HG02981 (cell line): Measurements from ENCODE around the gene MAN2B2.

Experiments used
- ATAC-seq: cut with Tn5 transposase; IDR thresholded peaks from one replicate; pipeline ENCODE4 v1.9.1; 2021; ENCODE audit warnings: mild to moderate bottlenecking, moderate library complexity; ENCODE audit not compliant: unreplicated experiment

The MAN2B2 gene

DNA sequence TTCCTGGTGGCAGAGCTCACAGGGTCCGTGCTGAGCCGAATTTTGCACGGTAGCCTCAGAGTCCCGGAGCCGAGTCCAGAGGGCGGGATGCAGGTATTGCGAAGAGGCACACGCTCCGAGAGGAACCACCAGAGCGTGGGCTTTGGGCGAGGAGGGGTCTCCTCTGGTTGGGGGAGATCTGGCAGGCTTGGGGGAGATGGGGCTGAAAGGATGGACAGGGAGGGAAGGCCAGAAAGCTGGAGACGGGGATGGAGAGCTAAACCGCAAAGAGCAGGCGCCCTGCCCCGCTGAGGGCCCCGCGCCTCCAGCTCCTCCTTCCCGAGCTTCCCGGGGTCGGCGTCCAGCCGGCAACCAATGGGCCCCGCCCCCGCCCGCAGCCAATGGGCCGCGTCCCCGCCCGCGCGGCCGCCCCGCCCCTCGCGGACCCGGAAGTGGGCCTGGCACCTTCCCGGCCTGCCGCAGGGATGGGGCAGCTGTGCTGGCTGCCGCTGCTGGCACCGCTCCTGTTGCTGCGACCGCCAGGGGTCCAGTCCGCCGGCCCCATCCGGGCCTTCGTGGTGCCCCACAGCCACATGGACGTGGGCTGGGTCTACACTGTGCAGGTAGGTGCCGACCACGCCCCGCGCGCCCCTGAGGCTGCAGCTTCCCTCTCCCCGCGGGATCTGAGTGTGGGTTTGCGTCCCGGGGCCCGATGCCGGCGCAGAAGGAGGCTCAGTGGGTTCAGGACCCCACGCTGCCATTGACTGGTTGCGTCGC lies at the start of gene MAN2B2:
TSS of gene MAN2B2 (plus strand) at position 443 of the 756 bp plus-strand sequence. CDS start at position 465, 22 bp downstream.
- ATAC-seq, result peak; percentile 89

DNA sequence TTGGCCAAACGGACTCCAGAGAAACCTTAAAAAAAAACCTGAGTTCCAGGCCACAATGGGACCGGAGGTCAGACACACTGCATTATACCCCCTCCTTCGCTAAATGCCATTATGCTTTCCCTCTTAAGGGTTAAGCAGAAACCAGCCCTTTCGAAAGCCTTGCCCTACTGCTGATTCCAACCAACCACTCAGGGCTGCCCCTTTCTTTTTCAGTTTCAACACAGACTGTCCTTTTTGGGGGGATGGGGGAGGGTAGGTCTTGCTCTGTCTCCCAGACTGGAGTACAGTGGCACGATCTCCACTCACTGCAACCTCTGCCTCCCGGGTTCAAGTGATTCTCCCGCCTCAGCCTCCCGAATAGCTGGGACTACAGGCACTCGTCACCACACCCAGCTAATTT lies 49.5 kb upstream of the MAN2B2 start:
- no peak for ATAC-seq

DNA sequence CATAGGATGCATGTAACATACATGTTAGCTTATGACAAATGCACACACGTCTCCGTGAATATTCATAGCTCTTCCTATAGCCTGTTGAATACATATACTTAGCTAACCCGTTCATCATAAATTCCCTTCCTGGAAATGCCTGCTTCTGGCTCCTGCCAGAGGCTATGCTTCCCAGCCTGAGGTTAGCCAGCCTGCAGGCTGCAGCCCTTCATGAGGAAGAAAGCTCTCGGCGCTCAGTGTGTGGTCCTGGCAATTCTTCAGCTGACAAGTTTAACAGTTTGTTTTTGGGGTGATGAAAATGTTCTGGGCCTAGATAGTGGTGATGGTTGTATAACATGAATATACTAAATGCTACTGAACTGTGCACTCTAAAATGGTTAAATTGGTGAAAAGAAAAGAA lies 48.8 kb upstream of the MAN2B2 start:
- ATAC-seq, result no peak

DNA sequence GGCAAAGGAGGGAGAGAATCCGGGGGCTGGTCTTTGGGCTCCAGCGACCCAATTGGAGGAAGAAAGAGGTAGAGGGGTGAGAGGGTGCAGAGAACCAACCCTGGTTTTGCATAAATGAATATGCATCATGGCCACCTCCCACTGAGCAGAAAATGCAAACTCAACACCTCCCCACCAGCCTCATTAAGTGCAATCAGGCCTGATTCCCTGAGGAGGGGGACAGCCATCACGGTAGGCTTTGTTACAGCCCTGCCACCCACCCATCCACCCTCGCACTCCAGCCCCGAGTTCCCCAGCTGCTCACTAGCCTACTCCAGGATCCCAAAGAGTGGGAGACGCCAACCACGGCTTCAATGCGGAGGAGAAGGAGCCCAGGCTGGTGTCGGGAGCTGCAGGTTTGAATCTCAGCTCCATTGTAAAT lies 48.3 kb upstream of the MAN2B2 start:
- ATAC-seq, result no peak

DNA sequence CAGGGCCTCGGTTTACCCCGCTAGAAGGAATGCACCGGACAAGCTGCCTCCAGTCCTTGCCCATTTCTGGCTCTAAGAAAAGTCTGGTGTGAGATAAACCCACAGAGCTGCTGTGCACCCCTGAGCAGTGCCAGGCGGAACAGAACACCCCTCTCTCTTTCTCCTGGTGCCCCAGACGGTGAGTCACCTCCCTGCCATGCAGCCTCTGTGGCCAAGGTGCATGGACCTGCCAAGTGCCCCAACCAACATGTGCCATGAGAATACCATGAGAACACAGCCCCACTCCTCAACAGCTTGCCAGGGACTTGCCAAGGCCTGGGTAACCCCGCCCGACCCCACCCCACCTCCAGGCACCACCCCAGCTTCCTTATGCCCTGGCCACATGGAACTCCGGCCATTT lies 47.7 kb upstream of the MAN2B2 start:
- ATAC-seq, result no peak

DNA sequence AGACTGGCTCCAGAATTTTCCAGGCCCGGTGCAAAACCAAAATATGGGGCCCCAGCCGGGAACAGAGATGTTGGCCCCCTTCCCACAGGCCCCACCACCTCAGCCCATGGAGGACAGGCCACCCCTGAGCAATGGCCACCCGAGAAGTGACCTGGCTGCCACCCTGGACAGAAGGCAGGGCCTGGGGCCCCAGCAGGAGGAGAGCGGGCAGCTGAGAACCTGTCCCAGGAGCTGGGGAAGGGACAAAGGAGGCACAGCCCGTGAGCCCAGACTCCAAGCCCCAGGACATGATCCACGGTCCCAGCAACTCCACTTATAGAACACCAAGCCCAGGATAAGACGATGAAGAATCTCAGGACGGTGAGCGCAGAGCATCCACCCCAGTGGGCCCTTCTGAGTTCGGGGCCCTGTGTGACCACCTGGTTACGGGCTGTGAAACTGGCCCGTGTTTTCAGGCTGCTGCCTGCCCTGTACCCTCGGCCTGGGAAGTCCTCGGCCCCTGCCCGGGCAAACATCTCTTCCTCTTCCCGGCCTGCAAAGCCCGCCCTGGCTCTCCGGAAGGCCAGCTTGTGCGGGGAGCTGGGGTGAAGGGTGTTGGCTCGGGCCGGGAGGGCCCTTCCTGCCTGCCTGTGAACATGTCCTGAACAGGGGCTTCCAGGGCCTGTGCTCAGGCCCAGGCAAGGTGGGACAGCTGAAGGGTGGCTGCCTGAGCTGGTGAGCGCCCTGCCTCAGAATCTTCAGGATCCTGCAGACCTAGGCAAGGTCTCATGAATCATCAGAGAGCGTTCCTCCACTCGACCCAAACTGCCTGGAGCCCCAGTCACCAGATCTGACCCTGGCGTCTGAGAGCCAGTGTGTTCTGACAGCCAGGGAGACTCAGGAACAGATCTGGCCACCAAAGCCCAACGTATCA lies 47.0 kb upstream of the MAN2B2 start:
- ATAC-seq, result no peak

DNA sequence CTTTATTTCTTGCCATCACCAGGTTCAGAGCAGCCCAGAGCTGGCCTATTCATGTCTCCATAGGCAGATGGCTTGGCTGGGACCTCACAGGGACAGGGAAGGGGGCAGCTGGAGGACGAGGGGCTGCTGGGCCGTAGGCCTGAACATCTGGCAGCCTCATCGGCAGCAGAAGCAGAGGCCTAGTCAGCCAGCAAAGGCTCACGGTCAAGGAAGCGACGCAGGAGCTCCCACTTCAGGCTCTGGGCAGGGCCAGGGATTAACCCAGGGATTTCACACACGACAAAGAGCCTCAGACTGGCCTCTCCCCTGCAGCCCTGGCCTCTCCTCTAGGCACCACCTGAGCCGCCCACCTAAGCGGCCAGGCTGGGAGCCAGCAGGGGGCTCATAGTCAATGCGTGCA lies 46.0 kb upstream of the MAN2B2 start:
- ATAC-seq, result no peak

DNA sequence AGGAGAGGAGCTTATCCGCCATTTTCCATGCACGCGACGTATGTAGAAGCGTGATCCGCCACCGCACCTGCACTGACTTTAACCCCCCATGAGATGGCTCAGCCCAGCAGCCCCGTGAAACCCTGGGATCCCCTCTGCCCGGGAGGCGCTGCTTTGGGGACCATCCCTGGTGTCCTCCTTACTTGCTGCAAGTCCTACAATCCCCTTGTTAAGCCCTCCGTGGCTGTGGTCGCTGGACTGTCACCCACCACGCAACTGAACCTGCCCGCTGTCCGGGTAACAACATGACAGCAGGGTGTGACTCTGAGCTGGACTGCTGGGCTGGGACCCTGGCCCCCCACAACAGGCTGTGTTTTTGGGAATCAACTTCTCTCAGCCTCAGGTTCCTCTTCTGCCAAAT lies 44.7 kb upstream of the MAN2B2 start:
- no peak for ATAC-seq

DNA sequence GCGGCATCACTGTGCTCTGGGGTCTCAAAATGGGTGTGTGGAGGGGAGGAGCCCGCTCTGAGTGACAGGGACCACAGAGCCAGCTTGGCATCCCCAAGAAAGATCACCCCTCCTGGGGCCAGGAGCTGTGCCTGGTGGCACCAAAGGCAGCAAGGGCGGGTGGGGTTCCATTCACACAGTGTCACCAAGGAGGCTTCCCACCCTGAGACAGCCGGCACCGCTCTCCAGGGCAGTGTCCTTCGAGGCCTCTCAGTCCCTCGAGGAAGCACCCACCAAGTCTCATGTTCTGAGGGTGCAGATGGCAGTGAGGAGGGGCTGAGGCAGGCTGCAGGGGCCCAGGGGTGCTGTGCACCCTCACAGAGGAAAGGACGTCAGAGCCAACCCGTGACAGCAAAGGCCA lies 44.0 kb upstream of the MAN2B2 start:
- no peak for ATAC-seq

DNA sequence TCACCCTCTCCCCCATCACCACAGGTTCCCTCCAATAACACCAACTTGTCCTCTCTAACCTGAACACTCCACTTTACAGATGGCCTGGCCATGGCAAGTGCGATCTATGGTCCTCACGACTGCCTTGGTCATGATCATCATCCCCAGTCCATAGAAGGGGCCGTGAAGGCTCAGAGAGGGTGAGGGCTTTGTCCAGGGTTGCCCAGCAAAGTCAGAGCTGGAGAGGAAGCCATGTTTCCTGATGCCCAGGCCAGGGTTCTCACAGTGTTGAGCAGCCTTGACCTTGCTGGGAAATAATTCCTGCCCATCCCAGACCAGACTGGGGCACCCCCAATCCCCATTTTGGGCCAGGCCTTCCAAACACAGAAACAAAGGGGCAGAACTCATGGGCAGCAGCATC lies 42.9 kb upstream of the MAN2B2 start:
- ATAC-seq, result no peak

DNA sequence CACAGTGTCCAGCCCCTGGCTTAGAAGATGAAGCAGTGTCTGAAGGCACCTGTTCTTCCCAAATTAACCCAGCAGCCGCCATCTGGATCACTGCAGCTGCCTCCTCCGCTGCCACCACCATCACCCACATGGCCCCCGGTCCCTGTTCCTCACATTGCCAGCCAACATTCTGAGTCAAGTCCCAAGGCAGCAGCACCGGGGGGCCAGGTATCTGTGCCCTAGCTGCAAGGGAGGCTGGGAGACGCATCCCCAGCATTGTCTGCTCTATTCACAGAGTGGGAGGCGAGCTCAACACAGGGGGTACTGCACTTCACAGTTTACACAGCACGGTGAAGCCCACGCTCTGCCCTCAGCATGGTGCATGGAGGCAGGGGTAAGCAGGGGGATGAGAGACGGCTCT lies 42.3 kb upstream of the MAN2B2 start:
- no peak for ATAC-seq

DNA sequence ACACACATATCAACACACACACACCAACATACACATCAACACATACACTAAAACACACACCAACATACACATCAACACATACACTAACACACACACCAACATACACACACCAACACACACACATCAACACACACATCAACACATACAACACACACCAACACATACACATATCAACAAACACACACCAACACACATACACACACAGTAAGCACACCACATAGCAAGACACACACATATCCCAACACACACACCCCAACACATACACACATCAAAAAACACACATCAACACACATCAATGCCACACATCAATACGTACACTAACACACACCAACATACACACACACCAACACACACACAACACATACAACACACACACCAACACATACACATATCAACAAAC lies 40.9 kb upstream of the MAN2B2 start:
- no peak for ATAC-seq

DNA sequence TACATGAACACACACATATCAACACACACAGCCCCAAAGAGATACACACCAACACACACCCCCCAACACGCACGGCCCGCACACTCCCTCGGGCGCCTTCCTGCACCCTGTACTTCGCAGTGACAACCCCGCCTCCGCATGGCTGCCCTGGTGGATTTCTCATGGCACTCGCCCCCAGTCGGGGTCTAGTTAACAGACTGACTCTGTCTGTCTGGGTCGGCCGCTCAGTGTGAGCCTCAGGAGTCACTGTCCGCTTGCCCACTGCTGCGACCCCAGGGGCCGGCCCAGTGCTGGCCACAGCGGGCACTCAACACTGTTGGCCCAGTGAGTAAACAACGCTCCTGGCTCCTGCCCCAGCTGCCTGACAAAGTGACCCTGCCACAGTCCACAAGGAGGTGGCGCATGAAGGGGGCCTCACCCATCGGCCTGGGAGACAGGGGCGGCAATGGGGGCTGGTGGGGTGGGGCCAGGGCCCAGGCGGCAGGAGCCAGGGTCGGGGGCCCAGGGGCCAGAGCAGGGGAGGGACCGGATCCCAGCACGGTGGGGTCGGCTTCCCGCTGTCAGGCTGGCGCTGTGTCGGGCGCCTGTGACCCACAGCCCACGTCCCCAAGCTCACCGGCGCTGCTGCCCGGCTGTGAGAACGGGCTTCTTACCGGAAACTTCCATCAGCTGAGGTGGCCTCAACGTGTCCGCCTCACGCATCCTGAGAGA lies 40.2 kb upstream of the MAN2B2 start:
- no peak for ATAC-seq

DNA sequence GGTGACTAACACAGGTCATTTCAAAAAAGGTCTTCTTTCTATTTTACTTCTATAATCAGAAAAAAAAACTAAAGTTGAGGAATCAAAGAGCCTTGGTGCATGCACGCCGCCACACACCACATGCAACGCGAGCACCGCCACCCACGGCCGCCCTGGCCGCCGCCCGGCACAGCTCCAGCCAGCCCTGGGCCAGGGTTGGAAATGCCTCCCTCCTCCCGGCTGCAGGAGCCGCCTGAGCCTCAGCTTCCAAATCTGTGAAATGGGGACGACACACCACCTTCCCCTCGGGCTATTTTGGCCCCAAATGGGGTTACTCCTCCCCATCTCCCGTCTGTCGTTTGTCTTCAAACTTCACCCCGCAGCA lies 39.7 kb upstream of the MAN2B2 start:
- ATAC-seq, result no peak

DNA sequence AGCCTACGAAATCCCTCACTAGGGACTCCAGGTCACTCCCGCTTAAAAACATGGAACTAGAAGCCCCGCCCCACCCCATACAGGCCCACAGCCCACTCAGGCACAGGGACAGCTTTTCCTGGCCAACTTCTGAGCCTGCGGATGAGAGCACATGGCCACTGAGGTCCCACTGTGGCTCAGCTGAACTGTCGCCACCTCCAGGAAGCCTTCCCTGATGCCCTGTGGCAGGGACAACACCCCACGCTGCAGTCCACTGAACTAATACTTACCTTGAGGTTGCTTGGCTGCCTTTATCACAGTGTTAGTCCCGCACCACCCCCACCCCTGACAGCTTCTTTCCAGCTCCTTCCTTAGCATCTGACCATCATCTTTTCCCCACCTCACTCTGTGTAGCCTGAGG lies 39.3 kb upstream of the MAN2B2 start:
- ATAC-seq, result no peak

DNA sequence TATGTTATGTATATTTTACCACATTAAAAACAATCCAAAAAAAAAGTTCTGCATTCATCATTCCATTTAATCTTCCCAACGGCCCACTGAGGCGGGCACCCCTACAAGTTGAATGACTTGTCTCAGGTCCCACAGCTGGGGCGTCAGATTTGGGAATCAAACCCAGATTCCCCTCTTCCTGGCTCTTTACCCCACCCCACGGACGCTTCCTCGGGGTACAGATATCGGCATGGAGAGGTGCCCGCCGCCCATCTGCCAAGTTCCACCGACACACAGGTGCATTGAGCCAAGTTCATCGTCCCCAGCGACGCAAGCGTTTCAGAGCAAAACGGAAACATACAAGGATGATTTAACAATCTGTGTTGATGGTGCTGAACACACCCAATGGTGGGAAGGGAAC lies 36.9 kb upstream of the MAN2B2 start:
- ATAC-seq, result no peak

DNA sequence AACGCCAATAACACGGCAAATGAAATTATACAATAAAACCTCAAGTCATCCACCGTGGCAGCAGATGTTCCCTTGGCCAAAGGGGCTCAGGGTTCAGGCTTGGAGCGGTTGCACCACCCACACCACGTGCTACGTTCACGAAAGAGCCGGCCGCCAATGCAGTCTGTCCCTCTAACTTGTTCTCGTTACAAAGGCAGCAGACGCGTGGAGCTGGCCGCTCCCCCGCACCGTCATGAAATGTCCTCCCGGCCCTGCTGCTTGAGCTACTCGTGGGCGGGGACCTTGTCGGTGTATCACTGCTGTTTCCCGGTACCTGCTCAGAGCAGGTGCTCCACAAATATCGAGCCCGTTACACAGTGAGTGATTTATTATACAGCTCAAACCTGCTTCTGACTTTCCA lies 36.4 kb upstream of the MAN2B2 start:
- no peak for ATAC-seq

DNA sequence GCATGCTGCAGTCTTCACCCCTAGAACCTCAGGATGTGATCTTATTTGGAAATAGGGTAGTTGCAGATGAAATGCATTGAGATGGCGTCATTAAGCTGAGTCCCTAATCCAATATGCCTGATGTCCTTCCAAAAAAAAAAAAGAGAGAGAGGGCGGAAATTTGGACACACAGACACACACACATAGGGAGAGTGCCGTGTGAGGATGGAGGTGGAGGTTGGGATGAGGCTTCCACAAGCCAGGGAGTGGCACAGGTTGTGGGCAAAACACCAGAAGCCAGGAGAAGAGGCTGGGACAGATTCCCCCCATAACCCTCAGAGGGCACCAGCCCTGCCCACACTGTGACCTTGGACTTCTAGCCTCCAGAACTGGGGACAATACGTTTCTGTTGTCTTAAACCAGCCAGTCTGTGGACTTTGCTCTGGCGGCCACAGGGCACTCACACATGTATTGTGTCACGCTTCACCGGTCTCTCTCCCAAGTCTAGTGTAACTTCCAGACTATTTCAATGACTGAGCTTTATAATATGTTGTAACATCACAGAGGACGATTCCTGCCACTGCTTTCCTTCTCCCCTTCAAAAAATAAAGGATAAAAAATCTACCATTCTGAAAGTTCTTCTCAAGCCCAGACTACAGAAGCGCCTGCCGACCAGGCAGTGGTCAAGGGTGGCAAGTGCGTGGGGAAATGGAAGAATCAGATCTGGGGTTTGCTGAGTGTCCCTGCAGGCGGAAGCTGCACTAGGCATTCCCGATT lies 35.8 kb upstream of the MAN2B2 start:
- no peak for ATAC-seq

DNA sequence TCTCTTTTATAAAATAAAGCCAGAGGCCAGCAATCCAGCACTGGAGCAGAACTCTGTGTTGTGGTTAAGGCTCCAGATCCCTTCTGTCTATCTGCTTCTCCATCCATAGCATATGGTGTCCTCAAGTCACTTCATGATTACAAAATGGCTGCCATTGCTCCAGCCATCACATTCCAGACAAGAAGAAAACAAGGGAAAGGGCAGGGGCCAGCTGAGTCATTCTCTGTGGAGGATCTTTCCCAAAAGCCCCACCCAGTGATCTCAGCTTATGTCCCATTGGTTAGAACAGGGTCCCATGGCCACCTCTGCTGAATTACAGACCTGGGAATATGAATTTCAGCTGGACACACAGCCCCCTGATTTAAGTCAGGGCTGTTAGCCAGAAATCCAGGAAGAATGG lies 34.1 kb upstream of the MAN2B2 start:
- no peak for ATAC-seq

DNA sequence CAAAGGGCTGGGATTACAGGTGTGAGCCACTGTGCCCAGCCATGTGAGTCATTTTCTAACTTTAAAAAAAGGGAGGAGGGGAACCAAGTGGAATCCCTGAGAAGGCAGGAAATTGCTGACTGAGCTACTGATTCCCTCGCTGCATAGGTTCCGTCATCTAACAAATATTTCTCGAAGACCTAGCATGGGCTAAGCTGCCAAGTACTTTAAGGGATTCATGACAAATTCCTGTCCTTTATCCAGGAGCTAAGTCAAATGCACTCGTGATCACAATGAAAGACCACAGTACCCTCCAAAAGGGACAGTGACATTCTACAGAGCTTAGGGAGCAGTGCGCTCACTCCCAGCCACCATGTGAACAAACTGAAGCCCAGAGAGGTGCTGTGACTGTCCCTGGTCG lies 33.2 kb upstream of the MAN2B2 start:
- no peak for ATAC-seq

DNA sequence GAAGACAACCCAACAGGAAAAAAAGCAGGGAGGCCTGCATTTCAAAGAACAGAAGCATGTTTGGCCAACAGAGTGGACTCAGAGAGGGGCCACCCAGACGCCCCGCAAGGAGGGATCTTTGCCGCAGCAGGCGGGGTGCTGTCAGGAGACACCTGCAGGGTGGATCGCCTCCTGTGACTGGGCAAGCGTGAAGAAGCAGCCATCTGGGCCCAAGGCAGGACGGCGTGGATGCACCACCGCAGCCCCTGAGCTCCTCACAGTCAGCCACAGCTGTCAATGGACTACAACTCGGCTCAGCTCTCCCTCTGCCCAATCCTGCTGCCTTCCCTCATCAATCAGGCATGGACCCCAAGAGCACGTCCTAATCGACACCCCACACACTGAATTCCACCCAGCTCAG lies 32.0 kb upstream of the MAN2B2 start:
- ATAC-seq, result no peak
